Stimulated activated CD8-positive, alpha-beta memory T cell treated with anti-CD3 and anti-CD28 coated beads, Interleukin-7, amount 100 ng/mL, for 1 hour (primary cell): ENCODE data around the gene RGS10.
"Not testable (repeated sequence)": the region's sequence is repeated elsewhere in the genome, so short reads cannot be mapped to it uniquely, and the experiment has no call there.

Source experiments
- DNase-seq, 2 donors: peaks; one replicate each; pipeline ENCODE4 v3.0.0-alpha.2; 2020; ENCODE audit warnings: low read depth in 2 of 2

RGS10 gene

GRCh38 chr10:119542357-119542987 is at the start of gene RGS10:
Gene RGS10 (minus strand): TSS chr10:119542719. CDS start chr10:119542638, 81 bp downstream.
- DNase-seq: peak; percentile 63 to 67

GRCh38 chr10:119588071-119588470 is 45.6 kb upstream of the RGS10 start:
- no peak for DNase-seq

GRCh38 chr10:119578355-119578754 is 35.8 kb upstream of the RGS10 start:
- DNase-seq: no peak

GRCh38 chr10:119575991-119576390 is 33.5 kb upstream of the RGS10 start:
- DNase-seq: no peak

GRCh38 chr10:119575506-119575905 is 33.0 kb upstream of the RGS10 start:
- DNase-seq: peak in 1 of 2 donors; percentile 5

- DNase-seq: no peak
Measured at GRCh38 chr10:119567978-119568377, 25.5 kb upstream of the RGS10 start.

GRCh38 chr10:119562097-119562496 is 19.6 kb upstream of the RGS10 start:
- DNase-seq: no peak

- DNase-seq: not testable (repeated sequence)
Measured at GRCh38 chr10:119559511-119559910, 17.0 kb upstream of the RGS10 start.

- DNase-seq: not testable (repeated sequence)
Measured at GRCh38 chr10:119556081-119556480, 13.6 kb upstream of the RGS10 start.

GRCh38 chr10:119555178-119555784 is 12.8 kb upstream of the RGS10 start:
- DNase-seq: no peak

- DNase-seq: no peak
Measured at GRCh38 chr10:119550827-119551226, 8.3 kb upstream of the RGS10 start.

GRCh38 chr10:119549247-119549999 is 6.9 kb upstream of the RGS10 start:
- no peak for DNase-seq

GRCh38 chr10:119546009-119546408 is 3.5 kb upstream of the RGS10 start:
- DNase-seq: no peak

GRCh38 chr10:119545310-119545709 is 2.8 kb upstream of the RGS10 start:
- no peak for DNase-seq

- DNase-seq: no peak
Measured at GRCh38 chr10:119543814-119544642, 1.5 kb upstream of the RGS10 start.

- peak; percentile 24 to 32 for DNase-seq
Measured at GRCh38 chr10:119542988-119543813, 682 bp upstream of the RGS10 start.

GRCh38 chr10:119541459-119542356 is 811 bp downstream of the RGS10 start:
- DNase-seq: peak; percentile 21 to 27

GRCh38 chr10:119541046-119541445 is 1.5 kb downstream of the RGS10 start:
- DNase-seq: no peak

GRCh38 chr10:119540038-119540437 is 2.5 kb downstream of the RGS10 start:
- DNase-seq: no peak

GRCh38 chr10:119539359-119539825 is 3.1 kb downstream of the RGS10 start:
- DNase-seq: no peak
